Left kidney (tissue), 2 donors: ENCODE results near the gene RCAN1. TPM values are rescaled to one million over a fixed set of nuclear protein-coding genes. Genes with fewer than 3 reads are reported as not detected.
"Not testable (repeated sequence)": the region's sequence is repeated elsewhere in the genome, so short reads cannot be mapped to it uniquely, and the experiment has no call there.

ENCODE experiments used
- DNase-seq: peaks from one replicate; pipeline ENCODE4 v3.0.0-alpha.2; 2013
- polyA plus RNA-seq: library from polyadenylated mRNA; unstranded; fragments of 120-200 nt; gene quantifications from one replicate; pipeline ENCODE4 v1.2.1, GENCODE V29; 2013; ENCODE audit not compliant: insufficient read length

RCAN1 gene
- polyA plus RNA-seq, 1 donor: 32.5 TPM

DNA sequence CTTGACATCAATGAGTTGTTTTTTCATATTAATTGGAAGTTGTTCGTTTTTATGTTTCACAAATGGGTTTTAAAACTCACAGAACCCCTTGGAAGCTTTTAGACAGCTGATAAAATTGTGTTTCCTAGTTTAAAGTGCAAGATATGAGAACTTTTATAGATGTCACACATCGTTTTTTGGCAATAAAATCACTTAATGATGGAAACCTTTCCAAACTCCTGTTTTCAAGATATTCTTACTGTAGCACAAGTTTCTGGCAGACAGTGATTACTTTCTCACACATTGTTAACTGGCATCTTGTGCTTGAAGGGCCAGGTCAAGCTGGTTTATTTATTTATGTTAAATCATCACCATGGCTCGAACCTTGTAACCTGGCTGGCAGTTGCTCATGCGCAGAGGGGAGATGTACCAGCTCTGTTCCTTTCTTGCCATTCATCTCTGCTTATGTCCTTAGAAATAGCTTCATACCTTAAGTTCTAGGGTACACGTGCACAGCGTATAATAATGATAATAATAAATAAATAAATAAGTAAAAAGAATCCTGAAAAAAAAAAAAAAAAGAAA is 10.2 kb upstream of the RCAN1 start:
- no peak for DNase-seq

- no peak for DNase-seq
Measured at GRCh38 chr21:34623516-34623915, 8.6 kb upstream of the RCAN1 start.

GRCh38 chr21:34621434-34622350 is 6.8 kb upstream of the RCAN1 start:
- no peak for DNase-seq

GRCh38 chr21:34619841-34620665 is 5.1 kb upstream of the RCAN1 start:
- DNase-seq: no peak

- no peak for DNase-seq
Measured at GRCh38 chr21:34618941-34619340, 4.0 kb upstream of the RCAN1 start.

GRCh38 chr21:34617753-34618339 is 2.9 kb upstream of the RCAN1 start:
- no peak for DNase-seq

GRCh38 chr21:34615487-34615814 is 538 bp upstream of the RCAN1 start:
- no peak for DNase-seq

DNA sequence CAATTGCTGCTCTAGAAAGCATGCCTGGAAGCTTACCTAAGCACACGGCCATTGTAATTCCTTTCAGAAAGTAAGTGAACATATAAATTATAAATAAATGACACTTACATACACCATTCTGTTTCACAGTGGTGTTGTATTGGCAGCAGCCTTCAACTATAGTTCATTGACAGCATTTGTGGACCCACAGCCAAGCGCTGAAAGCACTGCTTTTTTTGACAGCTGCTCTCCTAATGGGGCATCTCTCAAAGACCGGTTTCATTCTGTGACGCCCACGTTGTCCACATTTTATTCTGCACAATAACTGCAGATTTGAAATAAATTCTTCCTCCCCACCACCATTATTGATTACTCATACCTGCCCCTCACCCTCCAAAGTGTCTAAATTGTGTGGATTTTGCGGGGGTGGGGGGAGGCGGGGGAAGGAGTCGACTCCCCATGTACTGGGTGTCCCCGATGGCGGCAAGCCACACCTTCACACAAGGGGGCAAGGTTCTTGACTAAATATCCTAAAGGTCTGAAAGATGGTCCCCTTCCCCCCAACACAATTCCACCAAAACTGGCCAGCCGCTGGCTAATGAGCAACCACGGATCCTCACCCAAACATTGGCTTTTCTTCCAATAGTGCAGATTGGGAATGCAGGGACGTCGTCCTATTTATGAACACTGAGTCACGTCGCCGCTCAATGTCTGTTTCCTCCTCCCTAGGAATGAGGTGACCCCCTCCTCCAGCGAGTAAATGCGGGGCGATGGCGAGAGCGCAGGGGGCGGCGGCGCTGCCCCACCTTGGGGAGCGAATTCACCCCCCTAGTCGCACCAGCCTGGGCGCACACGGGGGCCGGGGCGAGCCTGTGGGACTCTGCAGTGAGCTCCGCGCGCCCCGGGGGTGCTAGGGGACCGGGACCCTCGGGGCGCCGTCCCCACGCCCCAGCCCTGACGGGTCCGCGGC is 960 bp downstream of the RCAN1 start:
- DNase-seq: no peak

DNA sequence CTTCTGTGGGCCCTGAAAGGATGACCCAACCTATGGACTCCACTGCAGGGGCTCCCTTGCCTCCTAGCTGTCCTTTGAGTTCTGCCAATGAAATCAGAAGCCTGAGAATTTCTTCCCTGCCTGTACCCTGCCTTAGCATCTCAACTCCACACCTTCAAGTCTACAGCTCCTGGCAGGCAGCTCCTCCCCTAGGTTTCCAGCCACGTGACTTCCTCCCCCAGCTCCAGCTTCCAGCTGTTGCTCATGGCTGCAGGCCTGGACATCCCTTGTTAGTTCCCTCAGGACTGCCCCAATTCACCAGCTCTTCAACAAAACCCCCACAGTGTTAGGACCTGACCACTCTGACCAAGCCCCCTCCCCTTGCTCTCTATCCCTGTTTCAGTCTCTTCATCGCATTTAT is 2.4 kb downstream of the RCAN1 start:
- no peak for DNase-seq

GRCh38 chr21:34612056-34612455 is 2.9 kb downstream of the RCAN1 start:
- no peak for DNase-seq

GRCh38 chr21:34611528-34611927 is 3.4 kb downstream of the RCAN1 start:
- no peak for DNase-seq

- no peak for DNase-seq
Measured at GRCh38 chr21:34609933-34610549, 4.9 kb downstream of the RCAN1 start.

DNA sequence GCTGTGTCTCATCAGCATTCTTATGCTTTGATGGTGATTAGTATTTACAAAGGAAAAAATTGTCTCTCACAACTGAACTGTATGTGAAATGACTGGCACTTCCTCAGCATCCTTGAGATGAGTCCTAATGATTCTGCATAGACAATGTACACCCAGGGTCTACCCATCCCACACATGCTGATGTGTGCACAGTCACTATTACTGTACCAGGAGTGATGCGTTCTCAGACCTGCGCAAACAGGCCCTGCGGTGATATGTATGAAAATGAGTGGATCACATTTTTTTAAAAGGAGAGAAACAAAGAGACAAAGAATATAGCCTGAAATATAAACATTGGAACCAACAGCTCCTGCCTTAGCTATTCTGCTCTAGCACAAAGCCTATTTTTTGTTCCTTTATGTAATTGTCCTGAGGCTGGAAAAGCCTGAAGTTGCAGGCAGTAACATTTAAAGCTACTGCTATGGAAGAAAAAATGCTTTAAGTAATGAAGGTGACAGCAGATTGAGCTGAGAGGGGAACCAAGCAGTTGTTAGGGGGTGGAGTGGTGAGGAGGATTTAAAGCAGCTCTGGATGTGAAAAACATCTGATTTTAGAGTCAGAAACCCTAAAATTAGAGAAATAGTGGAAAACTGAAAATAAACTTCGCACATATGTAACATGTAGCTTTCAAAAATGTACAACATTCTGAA is 5.5 kb downstream of the RCAN1 start:
- no peak for DNase-seq

- not testable (repeated sequence) for DNase-seq
Measured at GRCh38 chr21:34607376-34607775, 7.5 kb downstream of the RCAN1 start.

- no peak for DNase-seq
Measured at GRCh38 chr21:34606621-34607020, 8.3 kb downstream of the RCAN1 start.

- DNase-seq: no peak
Measured at GRCh38 chr21:34606051-34606450, 8.9 kb downstream of the RCAN1 start.

DNA sequence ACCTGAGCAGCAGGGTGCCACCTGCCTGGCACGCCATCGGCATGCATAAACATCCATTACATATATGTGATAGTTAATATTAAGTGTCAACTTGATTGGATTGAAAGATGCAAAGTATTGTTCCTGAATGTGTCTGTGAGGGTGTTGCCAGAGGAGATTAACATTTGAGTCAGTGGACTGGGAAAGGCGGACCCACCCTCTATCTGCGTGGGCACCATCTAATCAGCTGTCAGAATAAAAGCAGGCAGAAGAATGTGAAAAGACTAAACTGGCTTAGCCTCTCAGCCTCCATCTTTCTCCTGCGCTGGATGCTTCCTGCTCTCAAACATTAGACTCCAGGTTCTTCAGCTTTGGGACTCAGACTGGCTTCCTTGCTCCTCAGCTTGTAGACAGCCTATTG is 10.0 kb downstream of the RCAN1 start:
- DNase-seq: not testable (repeated sequence)

DNA sequence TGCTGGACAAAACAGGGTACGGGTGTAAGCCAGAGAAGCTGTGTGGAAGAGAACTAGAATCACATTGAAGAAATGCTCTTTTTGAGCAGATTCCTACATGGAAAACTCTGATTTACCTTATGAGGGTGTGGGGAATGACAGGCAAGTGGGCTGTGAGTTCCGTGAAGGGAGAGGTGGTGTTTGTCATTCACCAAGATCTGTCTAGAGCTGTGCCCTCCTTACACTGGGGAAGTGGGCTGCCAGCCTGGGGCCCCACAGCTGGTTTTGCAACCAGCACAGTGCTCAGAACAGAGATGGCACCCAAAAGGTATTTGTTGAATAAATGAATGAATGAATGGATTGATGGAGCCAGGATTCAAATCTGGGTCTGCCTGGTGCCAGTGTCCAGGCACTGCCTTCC is 10.4 kb downstream of the RCAN1 start:
- no peak for DNase-seq

- DNase-seq: no peak
Measured at GRCh38 chr21:34603710-34604057, 11.2 kb downstream of the RCAN1 start.

- DNase-seq: peak; percentile 62
Measured at GRCh38 chr21:34603002-34603709, 11.8 kb downstream of the RCAN1 start.
